PFSK-1 (cell line): ENCODE measurements around the gene FAHD1.

Experiments used
- FOXP2 ChIP-seq: optimal IDR thresholded peaks from 2 replicates; pipeline ENCODE3; 2011; ENCODE audit warnings: borderline replicate concordance, control low read depth, inconsistent platforms; ENCODE audit not compliant: insufficient read depth; ENCODE audit errors: extremely low read length, extremely low read depth
- POLR2AphosphoS5 ChIP-seq: IDR thresholded peaks from 2 replicates; pipeline ENCODE4 v1.6.1; 2012; ENCODE audit warnings: low read depth, mild to moderate bottlenecking, control low read depth, low read length, moderate library complexity
- SIN3A ChIP-seq: IDR thresholded peaks from 2 replicates; pipeline ENCODE4 v1.6.1; 2012; ENCODE audit warnings: mild to moderate bottlenecking, low read length, moderate library complexity, borderline replicate concordance; ENCODE audit not compliant: insufficient read depth
- TAF1 ChIP-seq: IDR thresholded peaks from 2 replicates; pipeline ENCODE4 v1.6.1; 2012; ENCODE audit warnings: low read length, control low read depth, borderline replicate concordance; ENCODE audit not compliant: insufficient read depth
- TF ChIP-seq, protein P1 (sequence below), 2 experiments: IDR thresholded peaks; 2 replicates each; pipeline versions ENCODE4 v1.6.1 to v1.8.0; 2011 to 2012; ENCODE audit warnings: low read depth in 2 of 2, low read length in 2 of 2, control low read depth in 1 of 2, inconsistent platforms in 1 of 2, mild to moderate bottlenecking in 1 of 2, moderate library complexity in 1 of 2; ENCODE audit not compliant: insufficient read depth in 1 of 2

Gene FAHD1

DNA sequence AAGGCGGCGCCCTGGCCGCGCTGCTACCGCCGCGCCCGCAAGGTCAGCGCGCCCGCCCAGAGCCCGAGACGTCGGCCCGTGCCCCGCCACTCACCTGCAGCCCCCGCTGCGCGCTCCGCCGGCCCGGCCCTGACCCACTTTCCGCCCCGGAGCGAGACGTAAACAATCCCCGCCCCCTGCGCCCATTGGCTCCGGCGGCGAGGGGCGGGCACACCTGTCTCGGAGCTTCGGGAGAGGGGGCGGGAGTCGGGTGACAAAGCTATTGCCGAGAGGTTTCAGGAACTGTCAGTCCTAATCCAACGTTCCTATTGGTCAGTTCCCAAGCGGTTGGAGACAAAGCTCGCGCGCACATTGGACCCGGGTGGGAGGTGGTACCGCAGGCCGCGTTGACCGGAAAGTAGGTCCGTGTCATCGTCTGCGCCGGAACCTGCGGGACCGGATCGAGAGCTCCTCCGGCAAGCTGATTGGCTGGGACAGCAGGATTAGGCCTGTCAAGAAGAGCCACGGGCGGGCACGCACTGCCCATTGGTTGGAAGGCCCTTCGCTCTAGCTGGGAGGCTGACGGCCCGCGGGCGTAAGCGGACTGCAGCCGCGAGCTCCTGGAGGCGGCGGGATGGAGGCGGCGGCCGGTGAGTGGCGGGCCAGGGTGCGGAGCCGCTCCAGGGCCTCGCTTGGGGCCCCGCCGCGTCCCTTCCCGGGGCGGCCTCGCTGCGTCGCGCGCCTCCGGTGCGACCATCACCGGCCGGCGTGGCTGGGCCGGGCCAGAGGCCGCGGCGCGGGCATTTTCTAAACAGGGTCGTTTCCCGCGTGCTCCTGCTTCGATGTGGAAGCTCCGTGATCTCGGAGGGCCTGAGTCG, 44.4 kb upstream of the FAHD1 start, which contains the start of the genes NUBP2 and SPSB3:
TSS of gene NUBP2 (plus strand) at position 553 of the 857 bp plus-strand sequence. CDS start at position 614, 61 bp downstream.
TSS of gene SPSB3 (minus strand) at position 164 of the 857 bp plus-strand sequence. CDS start 1,088 bp downstream, outside the sequence.
- TF ChIP-seq FOXP2 = no peak
- no peak for TF ChIP-seq TAF1
- TF ChIP-seq, protein P1, sequence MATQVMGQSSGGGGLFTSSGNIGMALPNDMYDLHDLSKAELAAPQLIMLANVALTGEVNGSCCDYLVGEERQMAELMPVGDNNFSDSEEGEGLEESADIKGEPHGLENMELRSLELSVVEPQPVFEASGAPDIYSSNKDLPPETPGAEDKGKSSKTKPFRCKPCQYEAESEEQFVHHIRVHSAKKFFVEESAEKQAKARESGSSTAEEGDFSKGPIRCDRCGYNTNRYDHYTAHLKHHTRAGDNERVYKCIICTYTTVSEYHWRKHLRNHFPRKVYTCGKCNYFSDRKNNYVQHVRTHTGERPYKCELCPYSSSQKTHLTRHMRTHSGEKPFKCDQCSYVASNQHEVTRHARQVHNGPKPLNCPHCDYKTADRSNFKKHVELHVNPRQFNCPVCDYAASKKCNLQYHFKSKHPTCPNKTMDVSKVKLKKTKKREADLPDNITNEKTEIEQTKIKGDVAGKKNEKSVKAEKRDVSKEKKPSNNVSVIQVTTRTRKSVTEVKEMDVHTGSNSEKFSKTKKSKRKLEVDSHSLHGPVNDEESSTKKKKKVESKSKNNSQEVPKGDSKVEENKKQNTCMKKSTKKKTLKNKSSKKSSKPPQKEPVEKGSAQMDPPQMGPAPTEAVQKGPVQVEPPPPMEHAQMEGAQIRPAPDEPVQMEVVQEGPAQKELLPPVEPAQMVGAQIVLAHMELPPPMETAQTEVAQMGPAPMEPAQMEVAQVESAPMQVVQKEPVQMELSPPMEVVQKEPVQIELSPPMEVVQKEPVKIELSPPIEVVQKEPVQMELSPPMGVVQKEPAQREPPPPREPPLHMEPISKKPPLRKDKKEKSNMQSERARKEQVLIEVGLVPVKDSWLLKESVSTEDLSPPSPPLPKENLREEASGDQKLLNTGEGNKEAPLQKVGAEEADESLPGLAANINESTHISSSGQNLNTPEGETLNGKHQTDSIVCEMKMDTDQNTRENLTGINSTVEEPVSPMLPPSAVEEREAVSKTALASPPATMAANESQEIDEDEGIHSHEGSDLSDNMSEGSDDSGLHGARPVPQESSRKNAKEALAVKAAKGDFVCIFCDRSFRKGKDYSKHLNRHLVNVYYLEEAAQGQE (IDR thresholded peaks at IDR 0.05; ENCODE audit: insufficient read depth in 1 of 2, low read depth in 2 of 2, low read length in 2 of 2) = no peak
- peak; percentile 80; the same call in 1 of the 2 replicates for TF ChIP-seq SIN3A
- TF ChIP-seq POLR2AphosphoS5 = peak; percentile 36; the same call in 1 of the 2 replicates

DNA sequence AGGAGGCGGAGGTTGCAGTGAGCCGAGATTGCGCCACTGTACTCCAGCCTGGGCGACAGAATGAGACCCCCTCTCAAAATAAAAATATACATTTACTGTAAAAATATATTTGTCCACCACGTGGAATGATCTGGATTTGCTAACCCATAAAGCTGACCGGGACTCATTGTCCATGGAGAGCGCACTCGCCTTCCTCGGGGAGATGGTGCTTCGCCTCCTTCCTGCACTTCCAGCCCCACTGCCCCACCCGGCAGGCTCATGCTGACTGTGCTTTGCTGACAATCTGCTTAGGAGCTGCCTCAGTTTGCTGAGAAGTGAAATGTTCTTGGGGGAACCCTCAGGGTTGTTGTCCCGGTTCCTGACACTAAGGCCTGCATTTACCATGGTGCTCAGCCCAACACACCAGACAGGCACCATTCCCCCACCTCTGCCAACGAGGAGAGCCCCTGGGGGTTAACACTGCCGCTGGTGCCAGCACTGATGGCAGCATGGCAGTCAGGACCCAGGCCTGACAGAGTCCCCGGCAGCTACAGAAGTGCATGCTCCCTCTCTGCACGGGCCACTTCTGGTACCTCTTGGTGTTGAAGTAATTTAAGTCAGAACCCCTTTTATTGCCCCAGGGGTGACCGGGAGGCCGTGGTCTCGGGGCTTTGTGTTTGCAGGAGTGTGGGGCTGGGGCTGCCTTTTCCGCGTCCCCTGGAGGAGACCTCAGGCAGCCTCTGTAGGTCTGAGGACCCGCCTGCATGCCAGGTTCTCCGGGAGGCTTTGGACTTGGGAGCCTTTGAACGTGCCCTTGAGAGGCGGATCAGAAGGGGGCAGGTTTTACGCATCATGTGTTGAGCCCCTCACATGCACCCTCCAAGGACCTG, 41.8 kb upstream of the FAHD1 start:
- TF ChIP-seq SIN3A = no peak
- TF ChIP-seq TAF1 = no peak
- no peak for TF ChIP-seq FOXP2
- TF ChIP-seq POLR2AphosphoS5 = no peak
- TF ChIP-seq, protein P1 (IDR thresholded peaks at IDR 0.05; ENCODE audit: insufficient read depth in 1 of 2, low read depth in 2 of 2, low read length in 2 of 2) = no peak

DNA sequence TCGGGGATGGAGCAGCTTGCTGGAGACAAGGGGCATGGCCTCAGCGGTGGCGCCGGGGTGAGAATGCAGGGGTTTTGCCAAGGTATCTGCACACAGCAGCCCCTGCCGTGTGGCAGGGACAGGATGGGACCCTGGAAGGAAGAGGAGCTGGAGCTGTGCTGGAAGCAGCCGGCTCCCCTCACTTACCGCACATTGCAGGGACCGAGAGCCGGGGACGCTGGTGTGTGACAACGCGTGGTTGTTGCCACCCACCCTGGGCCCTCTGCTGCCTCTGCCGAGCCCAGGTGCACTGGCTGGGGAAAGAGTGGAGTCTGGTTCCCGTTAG, 41.2 kb upstream of the FAHD1 start:
- TF ChIP-seq, protein P1 (IDR thresholded peaks at IDR 0.05; ENCODE audit: insufficient read depth in 1 of 2, low read depth in 2 of 2, low read length in 2 of 2) = no peak
- TF ChIP-seq FOXP2 = no peak
- no peak for TF ChIP-seq SIN3A
- TF ChIP-seq TAF1 = no peak
- no peak for TF ChIP-seq POLR2AphosphoS5

DNA sequence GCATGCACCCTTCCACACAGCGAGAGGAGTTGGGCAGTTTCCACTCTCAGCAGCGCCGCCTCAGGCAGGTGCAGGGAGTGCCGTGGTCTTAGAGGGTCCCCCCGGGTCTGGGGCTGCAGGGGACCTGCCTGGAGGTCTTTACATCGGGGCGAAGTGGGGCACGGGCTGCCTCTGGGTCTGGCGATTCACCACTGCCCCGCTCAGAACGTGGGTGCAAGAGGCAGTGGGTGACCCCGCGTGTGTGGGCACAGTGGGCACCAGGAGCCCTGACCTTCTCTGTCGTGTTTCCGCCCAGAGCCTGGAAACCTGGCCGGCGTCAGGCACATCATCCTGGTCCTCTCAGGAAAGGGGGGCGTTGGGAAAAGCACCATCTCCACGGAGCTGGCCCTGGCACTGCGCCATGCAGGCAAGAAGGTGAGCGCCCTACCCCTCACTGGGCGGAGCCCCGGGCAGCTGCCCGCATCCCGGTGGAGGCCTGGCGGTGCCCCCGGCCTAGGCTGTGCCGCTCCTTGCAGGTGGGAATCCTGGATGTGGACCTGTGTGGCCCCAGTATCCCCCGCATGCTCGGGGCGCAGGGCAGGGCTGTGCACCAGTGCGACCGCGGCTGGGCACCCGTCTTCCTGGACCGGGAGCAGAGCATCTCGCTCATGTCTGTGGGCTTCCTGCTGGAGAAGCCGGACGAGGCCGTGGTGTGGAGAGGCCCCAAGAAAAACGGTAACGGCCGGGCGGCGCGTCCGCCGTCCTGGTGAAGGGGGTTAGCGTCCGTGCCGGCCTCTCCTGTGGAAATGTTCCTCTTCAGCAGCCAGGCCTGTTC, 40.6 kb upstream of the FAHD1 start:
- TF ChIP-seq POLR2AphosphoS5 (no peak), SIN3A (no peak), TAF1 (no peak), FOXP2 (no peak)
- TF ChIP-seq, protein P1 (IDR thresholded peaks at IDR 0.05; ENCODE audit: insufficient read depth in 1 of 2, low read depth in 2 of 2, low read length in 2 of 2) = no peak
